Measurements from ENCODE around the gene NPDC1.
"Not testable (repeated sequence)": the region's sequence is repeated elsewhere in the genome, so short reads cannot be mapped to it uniquely, and the experiment has no call there.

Gene NPDC1

GRCh38 chr9:137063311-137064026 is 17.5 kb upstream of the NPDC1 start:
- H3K27me3 ChIP-seq (ENCODE audit: insufficient read depth, poor library complexity, severe bottlenecking) = no peaks in the 10 kb centered on the region
- peak; percentile 13; the same call in 2 of the 3 replicates for ATAC-seq (ENCODE audit: low read depth)
- H3K36me3 ChIP-seq (ENCODE audit: low read depth) = no peaks in the 10 kb centered on the region
- H3K27ac ChIP-seq (ENCODE audit: poor library complexity, severe bottlenecking) = no peak overlapping the region
- H3K9me3 ChIP-seq (ENCODE audit: severe bottlenecking) = no peaks in the 10 kb centered on the region
- no peak overlapping the region for H3K4me3 ChIP-seq (ENCODE audit: severe bottlenecking)
- TF ChIP-seq CTCF (IDR thresholded peaks at IDR 0.05; ENCODE audit: poor library complexity, severe bottlenecking) = no peak
- peaks cover 9% of the 10 kb centered on the region for H3K4me1 ChIP-seq (ENCODE audit: insufficient read depth, poor library complexity, severe bottlenecking)
- no peak for DNase-seq (ENCODE audit: low spot score)

GRCh38 chr9:137062798-137063197 is 16.8 kb upstream of the NPDC1 start:
- not testable (repeated sequence) for H3K9me3 ChIP-seq (ENCODE audit: severe bottlenecking); H3K36me3 ChIP-seq (ENCODE audit: low read depth); H3K4me1 ChIP-seq (ENCODE audit: insufficient read depth, poor library complexity, severe bottlenecking); DNase-seq (ENCODE audit: low spot score); H3K4me3 ChIP-seq (ENCODE audit: severe bottlenecking); ATAC-seq (ENCODE audit: low read depth); H3K27me3 ChIP-seq (ENCODE audit: insufficient read depth, poor library complexity, severe bottlenecking)
- peak overlapping the region; percentile 42 for H3K27ac ChIP-seq (ENCODE audit: poor library complexity, severe bottlenecking)

- ATAC-seq (ENCODE audit: low read depth) (peak; percentile 52; the same call in 2 of the 3 replicates), DNase-seq (ENCODE audit: low spot score) (no peak)
- Histone ChIP-seq H3K9me3 (ENCODE audit: severe bottlenecking) (no peaks in the 10 kb centered on the region), H3K27ac (ENCODE audit: poor library complexity, severe bottlenecking) (peak overlapping the region; percentile 42), H3K36me3 (ENCODE audit: low read depth) (no peaks in the 10 kb centered on the region), H3K4me3 (ENCODE audit: severe bottlenecking) (no peak overlapping the region), H3K27me3 (ENCODE audit: insufficient read depth, poor library complexity, severe bottlenecking) (no peaks in the 10 kb centered on the region), H3K4me1 (ENCODE audit: insufficient read depth, poor library complexity, severe bottlenecking) (peaks cover 9% of the 10 kb centered on the region)
- TF ChIP-seq CTCF (IDR thresholded peaks at IDR 0.05; ENCODE audit: poor library complexity, severe bottlenecking) = no peak
These were observed 16.4 kb upstream of the NPDC1 start for GRCh38 chr9:137062384-137062783.

GRCh38 chr9:137058521-137059234 is 12.7 kb upstream of the NPDC1 start:
- Histone ChIP-seq H3K4me3 (ENCODE audit: severe bottlenecking) (no peak overlapping the region), H3K27me3 (ENCODE audit: insufficient read depth, poor library complexity, severe bottlenecking) (no peaks in the 10 kb centered on the region), H3K9me3 (ENCODE audit: severe bottlenecking) (no peaks in the 10 kb centered on the region), H3K4me1 (ENCODE audit: insufficient read depth, poor library complexity, severe bottlenecking) (peaks cover 16% of the 10 kb centered on the region), H3K36me3 (ENCODE audit: low read depth) (no peaks in the 10 kb centered on the region), H3K27ac (ENCODE audit: poor library complexity, severe bottlenecking) (no peak overlapping the region)
- ATAC-seq (ENCODE audit: low read depth) (no peak), DNase-seq (ENCODE audit: low spot score) (no peak)
- no peak for TF ChIP-seq CTCF (IDR thresholded peaks at IDR 0.05; ENCODE audit: poor library complexity, severe bottlenecking)

GRCh38 chr9:137057545-137057944 is 11.6 kb upstream of the NPDC1 start:
- Histone ChIP-seq H3K27ac (ENCODE audit: poor library complexity, severe bottlenecking) (no peak overlapping the region), H3K27me3 (ENCODE audit: insufficient read depth, poor library complexity, severe bottlenecking) (no peaks in the 10 kb centered on the region), H3K4me1 (ENCODE audit: insufficient read depth, poor library complexity, severe bottlenecking) (peaks cover 15% of the 10 kb centered on the region), H3K36me3 (ENCODE audit: low read depth) (no peaks in the 10 kb centered on the region), H3K4me3 (ENCODE audit: severe bottlenecking) (no peak overlapping the region), H3K9me3 (ENCODE audit: severe bottlenecking) (no peaks in the 10 kb centered on the region)
- ATAC-seq (ENCODE audit: low read depth) = no peak
- no peak for DNase-seq (ENCODE audit: low spot score)
- no peak for TF ChIP-seq CTCF (IDR thresholded peaks at IDR 0.05; ENCODE audit: poor library complexity, severe bottlenecking)
